ENCODE measurements around the gene RHBDF2.
A peak's percentile ranks its signal among the peaks of the same experiment; 100 is the strongest.

Gene RHBDF2

DNA sequence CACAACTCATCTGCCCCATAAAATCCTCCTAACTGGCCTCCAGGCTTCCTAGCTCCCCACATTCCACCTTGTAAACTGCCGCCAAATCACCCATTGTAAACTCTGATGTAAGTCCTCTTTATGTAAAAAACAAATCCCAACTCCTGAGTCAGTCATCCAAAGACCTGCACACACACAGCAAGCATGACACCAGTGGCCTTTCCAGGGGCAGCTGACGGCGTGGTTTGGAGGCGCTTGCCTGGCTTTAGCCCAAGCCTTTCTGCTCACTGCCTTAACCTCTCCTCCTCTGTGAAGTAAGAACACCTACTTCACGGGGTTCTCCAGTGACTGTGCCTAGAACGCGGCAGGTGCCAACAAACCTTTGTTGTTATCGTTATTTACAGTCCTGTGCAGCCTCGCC is 62.3 kb downstream of the RHBDF2 start:
- no peak for DNase-seq (ENCODE audit: low spot score)

DNA sequence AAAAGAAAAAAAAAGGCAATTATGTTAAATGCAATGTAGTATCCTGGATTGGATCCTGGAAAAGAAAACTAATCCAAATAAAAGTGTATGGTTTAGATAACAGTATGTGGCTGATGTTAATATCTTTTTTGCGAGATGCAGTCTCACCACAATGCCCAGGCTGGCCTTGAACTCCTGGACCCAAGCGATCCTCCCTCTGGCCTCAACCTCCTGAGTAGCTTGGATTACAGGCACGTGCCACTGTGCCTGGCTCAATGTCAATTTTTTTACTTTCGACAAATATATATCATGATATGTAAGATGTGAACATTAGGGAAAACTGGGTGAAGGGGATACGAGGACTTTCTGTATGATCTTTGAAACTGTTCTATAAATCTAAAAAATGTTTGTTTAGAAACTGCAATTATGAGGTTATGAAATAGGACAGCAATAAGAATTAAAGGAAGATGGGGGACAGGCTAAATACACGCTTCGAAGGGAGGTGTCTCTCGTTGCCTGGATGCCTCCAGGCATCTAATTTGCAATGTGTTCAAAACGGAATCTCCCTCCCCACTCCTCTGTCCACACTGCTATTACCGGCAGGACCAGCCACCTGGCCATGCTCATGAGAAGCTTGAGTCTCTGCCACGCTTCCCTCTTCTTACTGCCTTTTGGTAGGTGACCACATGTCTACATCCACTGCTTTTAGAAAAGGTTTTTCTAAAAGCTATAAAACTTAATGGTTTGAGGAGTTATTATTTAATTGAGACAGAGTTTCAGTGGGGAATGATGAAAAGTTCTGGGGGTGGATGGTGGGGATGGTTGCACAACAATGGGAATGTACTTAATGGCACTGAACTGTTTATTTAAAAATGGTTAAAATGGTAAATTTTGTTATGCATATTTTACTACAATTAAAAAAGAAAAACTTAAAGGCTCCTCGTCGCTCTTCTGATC is 63.5 kb downstream of the RHBDF2 start:
- no peak for DNase-seq (ENCODE audit: low spot score)

DNA sequence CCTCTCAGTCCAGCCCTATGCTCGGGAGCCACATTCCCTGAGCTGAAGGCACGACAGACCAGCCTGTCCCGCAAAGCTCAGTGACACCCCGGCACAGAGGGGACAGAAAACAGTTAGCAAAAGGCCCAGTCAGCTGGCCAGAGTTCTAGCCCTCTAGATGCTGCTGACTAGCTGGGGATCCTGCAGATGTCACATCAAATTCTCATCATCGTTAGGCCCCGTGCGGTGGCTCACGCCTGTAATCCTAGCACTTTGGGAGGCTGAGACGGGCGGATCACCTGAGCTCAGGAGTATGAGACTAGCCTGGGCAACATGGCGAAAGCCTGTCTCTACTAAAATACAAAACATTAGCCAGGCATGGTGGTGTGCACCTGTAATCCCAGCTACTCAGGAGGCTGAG is 65.5 kb downstream of the RHBDF2 start:
- DNase-seq (ENCODE audit: low spot score), result no peak

- DNase-seq (ENCODE audit: low spot score), result no peak
Observed at GRCh38 chr17:76434870-76435269, 66.4 kb downstream of the RHBDF2 start.

- DNase-seq (ENCODE audit: low spot score), result no peak
Observed at GRCh38 chr17:76433693-76434092, 67.5 kb downstream of the RHBDF2 start.

GRCh38 chr17:76432712-76433336 is 68.4 kb downstream of the RHBDF2 start:
- DNase-seq (ENCODE audit: low spot score), result peak; percentile 15

DNA sequence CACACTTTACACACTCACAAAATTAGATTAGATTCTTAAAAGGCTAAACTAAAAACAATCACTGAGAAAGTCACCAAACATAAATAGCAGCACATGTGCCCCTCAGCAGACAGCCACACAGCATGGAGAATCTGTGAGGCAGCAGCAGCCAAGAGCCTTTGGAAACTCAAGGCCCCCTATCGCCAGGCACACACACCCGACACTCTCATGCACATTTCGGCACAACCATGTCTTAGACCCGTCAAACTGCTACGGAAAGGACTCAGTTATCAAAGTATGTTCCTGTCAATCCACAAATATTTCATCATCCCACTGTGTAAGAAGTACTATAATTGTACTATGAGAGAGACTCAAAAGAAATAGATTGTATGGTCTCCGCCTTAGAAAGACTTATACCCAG is 69.2 kb downstream of the RHBDF2 start:
- no peak for DNase-seq (ENCODE audit: low spot score)

GRCh38 chr17:76431509-76431908 is 69.7 kb downstream of the RHBDF2 start:
- no peak for DNase-seq (ENCODE audit: low spot score)

DNA sequence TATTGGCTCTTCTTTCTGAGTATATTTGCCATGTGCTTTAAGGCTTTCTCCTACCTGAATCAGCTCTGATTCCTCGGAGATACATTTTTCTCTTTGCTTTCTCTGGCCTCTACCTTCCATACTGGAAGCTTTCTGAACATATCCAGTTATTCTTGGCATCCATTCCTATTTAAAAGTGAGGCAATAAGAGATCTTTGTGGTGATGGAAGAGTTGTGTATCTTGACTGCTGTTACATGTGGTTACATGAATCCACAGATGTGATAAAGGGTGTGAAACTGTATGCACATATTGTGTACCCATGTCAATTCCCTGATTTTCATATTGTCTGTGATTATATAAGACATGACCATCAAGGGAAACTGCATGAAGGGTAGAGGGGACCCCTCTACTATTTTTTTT is 72.7 kb downstream of the RHBDF2 start:
- DNase-seq (ENCODE audit: low spot score), result no peak

DNA sequence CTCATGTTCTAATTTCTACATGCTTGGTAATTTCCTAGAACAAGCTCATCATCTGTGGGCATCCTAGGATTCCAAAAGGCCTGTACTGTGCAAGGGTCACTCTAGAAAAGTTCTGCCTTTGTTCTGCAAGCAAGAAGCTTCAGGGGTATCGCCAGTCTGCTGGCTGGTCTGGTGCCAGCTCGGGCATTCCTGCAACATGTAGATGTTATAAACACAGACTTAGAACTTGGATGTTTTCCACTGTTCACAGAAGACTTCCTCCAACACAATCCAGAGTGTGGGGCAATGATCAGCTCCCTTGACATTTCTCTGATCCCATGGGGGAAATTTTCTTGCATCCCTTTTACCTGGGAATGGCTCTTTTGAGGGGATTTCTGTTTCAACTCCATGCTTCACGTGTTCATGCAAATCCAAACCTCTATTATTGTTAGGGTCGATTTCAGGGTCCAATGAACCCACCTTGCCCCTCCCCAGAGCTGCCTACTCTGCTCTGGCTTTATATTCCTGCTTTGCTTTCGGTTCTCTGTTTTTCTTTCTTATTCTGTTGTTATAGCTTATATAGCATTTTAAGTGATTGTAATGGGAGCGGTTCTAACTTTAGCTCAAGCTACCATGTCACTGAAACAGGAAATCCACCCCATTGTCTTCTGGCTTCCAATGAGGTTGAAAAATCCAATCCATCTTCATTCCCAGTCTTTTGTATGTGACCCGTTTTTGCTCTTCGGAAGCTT is 73.6 kb downstream of the RHBDF2 start:
- no peak for DNase-seq (ENCODE audit: low spot score)

GRCh38 chr17:76426853-76427252 is 74.4 kb downstream of the RHBDF2 start:
- no peak for DNase-seq (ENCODE audit: low spot score)

DNA sequence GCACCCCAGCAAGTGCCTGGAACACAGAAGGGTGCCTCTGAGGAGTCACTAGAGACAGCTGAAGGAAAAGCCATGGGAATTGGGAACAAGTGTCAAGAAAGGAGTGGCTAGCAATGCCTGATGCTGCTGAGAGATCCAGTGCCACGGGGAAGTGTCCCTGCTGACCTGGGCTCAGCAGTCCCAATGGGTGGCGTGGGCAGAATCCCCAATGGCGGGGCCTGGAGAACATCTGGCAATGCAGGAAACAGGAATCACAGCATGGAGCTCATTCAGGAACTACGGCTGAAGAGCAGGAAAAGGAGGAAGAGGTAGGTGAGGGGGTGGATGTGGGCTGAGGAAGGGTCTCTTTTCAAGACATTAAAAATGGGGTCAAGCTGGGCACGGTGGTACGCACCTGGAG is 78.4 kb downstream of the RHBDF2 start:
- no peak for DNase-seq (ENCODE audit: low spot score)

GRCh38 chr17:76422406-76422805 is 78.8 kb downstream of the RHBDF2 start:
- DNase-seq (ENCODE audit: low spot score), result no peak

- DNase-seq (ENCODE audit: low spot score), result no peak
Observed at GRCh38 chr17:76421044-76421407, 80.2 kb downstream of the RHBDF2 start.
